Measurements from ENCODE around the gene TSPAN7. TPM values are rescaled to one million over a fixed set of nuclear protein-coding genes. Genes with fewer than 3 reads are reported as not detected.

Gene TSPAN7
- total RNA-seq, 1 donor = not detected

DNA sequence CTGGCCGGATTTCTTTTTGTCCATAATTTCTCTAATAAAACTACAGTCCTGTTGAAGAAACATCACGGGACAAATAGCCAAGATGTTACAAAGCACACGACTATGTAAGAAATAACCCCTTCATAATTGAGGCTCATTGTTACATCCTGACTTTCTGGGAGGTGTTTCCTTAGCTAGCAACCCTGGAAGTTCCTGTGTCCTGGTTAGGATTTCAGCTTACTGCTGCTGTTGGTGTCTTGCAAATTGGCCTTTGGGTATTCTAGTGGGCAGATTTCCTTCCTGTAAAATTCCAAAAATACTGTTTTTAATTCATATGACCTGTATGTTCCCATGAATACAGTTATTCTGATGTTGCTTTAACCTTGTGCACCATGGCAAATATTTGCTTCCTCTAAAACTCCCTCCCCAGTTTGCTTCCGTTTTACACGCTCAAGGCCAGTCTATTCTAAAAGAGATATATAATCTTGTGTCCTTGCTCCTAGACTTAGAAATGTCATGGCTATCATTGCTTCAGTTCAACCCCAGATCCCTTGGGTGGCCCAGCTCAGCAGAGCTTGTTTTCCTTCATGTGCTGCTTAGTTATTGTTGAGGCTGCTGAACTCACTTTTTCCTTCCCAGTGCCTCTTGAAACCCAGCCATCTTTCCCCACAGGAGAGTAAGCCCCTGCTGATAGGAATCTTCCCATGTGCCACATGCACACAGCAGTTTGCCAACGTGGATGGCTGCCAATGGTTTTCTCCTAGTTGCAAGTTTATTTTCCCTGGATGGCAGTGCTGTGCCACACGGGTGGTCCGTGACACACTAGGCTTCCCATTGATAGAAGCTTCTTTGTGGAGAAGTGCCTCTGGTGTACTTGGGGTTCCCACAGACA lies 75.8 kb downstream of the TSPAN7 start:
- DNase-seq (ENCODE audit: low read depth) = no peak
- H3K4me3 ChIP-seq (ENCODE audit: low read depth, low read length) = no peak overlapping the region
- TF ChIP-seq, protein P1, sequence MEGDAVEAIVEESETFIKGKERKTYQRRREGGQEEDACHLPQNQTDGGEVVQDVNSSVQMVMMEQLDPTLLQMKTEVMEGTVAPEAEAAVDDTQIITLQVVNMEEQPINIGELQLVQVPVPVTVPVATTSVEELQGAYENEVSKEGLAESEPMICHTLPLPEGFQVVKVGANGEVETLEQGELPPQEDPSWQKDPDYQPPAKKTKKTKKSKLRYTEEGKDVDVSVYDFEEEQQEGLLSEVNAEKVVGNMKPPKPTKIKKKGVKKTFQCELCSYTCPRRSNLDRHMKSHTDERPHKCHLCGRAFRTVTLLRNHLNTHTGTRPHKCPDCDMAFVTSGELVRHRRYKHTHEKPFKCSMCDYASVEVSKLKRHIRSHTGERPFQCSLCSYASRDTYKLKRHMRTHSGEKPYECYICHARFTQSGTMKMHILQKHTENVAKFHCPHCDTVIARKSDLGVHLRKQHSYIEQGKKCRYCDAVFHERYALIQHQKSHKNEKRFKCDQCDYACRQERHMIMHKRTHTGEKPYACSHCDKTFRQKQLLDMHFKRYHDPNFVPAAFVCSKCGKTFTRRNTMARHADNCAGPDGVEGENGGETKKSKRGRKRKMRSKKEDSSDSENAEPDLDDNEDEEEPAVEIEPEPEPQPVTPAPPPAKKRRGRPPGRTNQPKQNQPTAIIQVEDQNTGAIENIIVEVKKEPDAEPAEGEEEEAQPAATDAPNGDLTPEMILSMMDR (IDR thresholded peaks at IDR 0.05; ENCODE audit: insufficient read depth, low read depth, low read length) = no peak

DNA sequence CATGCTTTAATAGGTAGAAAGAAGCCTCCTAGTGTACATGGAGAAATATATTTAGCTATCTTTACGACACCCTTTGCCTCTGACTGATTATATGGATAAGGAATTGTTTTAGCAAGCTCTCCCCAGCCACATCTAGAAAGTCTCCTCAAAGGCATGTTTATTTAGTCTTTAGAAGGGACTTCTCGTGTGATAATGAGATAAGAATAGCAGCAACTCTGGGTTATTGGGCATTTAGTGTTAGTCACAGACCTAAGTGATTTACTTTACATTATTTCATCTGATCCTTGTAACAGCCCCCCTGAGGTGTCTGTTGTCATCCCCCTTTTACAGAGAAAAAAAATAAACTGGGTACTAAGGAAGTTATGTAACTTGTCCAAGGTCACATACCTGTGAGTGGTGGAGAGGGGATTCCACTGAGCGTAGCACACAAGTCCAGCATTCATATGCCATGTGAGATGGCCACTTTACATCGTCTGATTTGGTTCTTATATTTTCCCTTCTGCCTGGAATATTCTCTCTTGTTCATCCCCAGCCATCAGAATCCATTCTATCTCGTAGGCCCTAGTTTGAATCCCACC lies 77.7 kb downstream of the TSPAN7 start:
- H3K4me3 ChIP-seq (ENCODE audit: low read depth, low read length) = no peak overlapping the region
- no peak for DNase-seq (ENCODE audit: low read depth)
- TF ChIP-seq, protein P1 (IDR thresholded peaks at IDR 0.05; ENCODE audit: insufficient read depth, low read depth, low read length) = no peak

DNA sequence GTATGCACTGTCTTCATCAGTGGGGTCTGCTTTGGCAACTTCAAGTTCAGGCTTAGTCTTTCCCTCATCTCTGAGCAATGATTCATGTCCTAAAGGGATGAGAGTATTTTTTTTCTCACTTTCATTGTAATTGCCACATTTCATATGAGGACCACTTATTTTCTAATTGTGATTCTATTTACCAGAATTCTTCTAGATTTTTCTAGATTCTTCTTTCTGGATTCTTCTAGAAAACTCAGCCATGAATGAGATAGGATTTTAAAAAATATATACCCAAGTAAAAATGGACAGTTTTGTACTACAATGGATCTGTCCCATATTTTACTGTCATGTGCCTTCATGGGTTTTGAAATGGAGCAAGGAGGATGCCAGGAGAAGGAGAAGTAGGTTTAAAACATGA lies 78.4 kb downstream of the TSPAN7 start:
- TF ChIP-seq, protein P1 (IDR thresholded peaks at IDR 0.05; ENCODE audit: insufficient read depth, low read depth, low read length) = no peak
- no peak overlapping the region for H3K4me3 ChIP-seq (ENCODE audit: low read depth, low read length)
- no peak for DNase-seq (ENCODE audit: low read depth)

DNA sequence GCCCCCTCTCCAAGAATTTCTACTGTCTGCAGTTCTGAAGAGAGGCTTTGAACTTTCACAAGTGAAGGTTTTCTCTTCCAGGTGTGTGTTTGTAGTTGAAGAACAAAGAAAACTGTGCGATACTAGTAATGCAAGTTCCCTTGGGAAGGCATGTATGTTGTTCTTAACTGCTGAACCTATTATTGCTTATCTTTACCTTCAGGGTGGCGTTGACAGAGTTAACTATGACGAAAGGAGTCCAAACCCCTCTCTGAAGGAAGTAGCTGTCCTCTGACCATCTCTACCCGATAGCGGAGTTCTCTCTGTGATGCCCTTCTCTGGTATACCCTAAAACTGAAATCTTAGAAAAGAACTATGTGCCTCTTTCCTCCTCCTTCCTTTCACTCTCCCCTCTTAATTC lies 79.9 kb downstream of the TSPAN7 start:
- no peak overlapping the region for H3K4me3 ChIP-seq (ENCODE audit: low read depth, low read length)
- DNase-seq (ENCODE audit: low read depth) = no peak
- TF ChIP-seq, protein P1 (IDR thresholded peaks at IDR 0.05; ENCODE audit: insufficient read depth, low read depth, low read length) = no peak

DNA sequence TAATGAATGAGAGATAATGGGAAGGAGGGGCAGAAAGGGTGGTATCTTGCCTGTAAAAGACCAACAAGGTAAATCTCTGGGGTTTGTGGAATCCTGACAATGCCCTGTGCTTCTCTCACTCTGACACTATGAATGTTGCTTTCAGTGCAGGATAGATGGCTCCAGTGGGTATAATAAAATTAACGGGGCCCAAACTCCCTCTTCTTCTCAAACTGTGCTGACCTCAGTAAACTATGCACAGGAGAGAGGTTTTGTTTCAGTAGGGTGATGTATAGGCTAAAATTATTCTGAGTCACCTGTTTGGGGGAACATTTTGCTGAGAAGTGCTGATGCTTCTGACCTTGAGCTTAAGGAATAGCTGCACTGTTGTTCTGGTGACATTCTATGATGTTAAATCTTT lies 82.6 kb downstream of the TSPAN7 start:
- TF ChIP-seq, protein P1 (IDR thresholded peaks at IDR 0.05; ENCODE audit: insufficient read depth, low read depth, low read length) = no peak
- DNase-seq (ENCODE audit: low read depth) = no peak

DNA sequence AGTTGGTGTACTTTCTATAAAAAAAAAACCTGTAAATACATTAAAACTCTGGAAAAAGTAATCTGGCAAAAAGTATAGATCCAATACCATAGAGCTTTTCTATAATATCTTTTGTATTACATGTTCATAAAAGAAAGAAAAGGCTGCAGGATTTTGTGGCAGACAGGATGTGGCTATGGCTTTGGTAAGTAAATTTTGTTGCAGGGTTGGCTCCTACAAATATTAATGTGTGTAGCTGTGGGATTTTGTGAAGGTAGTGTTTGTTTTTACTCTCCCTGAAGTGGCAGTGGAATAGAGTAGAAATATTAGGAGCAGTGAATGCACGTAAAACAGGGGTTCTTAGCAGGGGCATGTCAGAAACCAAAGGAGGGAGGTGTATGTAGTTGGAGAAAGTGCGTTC lies 84.8 kb downstream of the TSPAN7 start:
- TF ChIP-seq, protein P1 (IDR thresholded peaks at IDR 0.05; ENCODE audit: insufficient read depth, low read depth, low read length) = no peak
- no peak for DNase-seq (ENCODE audit: low read depth)
- H3K4me3 ChIP-seq (ENCODE audit: low read depth, low read length) = no peak overlapping the region

More for the DNA sequence above, 82.6 kb downstream of the TSPAN7 start:
- H3K4me3 ChIP-seq (ENCODE audit: low read depth, low read length) = no peak overlapping the region
